GM19372 (cell line): ENCODE results near the gene NCBP2L.

Experiments
- ATAC-seq: cut with Tn5 transposase; IDR thresholded peaks from one replicate; pipeline ENCODE4 v1.9.1; 2021; ENCODE audit warnings: mild to moderate bottlenecking, low read depth, moderate library complexity; ENCODE audit not compliant: unreplicated experiment

NCBP2L gene

DNA sequence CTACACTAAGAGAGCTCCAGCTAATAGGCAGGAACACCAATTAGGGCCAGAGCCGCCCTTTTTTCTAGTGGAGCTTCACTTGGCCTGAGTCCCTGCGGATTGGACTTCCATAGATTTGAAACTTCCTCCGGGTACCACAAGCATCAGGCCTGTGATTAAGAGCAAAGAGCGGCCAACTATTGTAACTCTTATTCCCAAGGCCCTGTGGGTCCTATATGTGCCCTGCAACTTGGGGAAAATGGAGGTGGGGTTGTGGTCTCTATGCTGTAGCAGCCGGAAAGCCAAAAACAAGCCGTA, at the start of gene NCBP2L:
Gene NCBP2L, plus strand, starts transcription at position 198 of the 297 bp plus-strand sequence. CDS start 16,488 bp downstream, outside the sequence.
- no peak for ATAC-seq

DNA sequence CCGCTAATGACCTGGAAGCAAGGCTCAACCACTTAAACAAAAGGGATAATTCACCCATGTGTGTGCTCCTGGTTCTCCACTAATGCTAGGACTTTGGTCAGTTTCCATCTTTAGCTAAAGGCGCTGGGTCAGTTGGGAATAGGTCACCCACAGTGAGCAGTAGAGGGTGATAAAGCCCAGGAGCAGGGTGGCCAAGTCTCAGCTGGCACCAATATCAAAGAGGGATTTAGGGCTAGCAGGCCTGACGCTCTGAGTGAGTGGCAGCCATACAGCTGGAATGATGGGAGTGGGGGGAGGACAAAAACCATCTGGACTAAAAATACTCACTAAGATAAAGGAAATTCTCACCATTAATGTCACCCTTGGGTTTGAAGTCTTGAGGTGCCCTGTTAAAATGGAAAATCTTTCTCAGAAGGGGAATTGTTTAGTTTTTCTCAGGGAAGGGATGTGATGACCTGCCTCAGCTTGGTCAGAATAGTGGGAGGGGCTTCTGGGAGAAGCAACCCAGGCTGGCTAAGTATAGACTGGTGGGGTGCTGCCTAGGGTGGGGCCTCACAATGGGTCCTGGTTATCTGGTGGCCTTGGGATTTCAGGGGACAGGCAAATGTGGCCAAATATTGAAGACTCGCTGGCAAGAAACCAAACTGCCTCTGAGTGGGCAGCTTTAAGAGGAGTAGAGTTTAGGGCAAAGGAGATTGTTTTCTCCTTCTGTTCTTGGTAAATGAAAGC, 49.0 kb upstream of the NCBP2L start:
- ATAC-seq, result no peak

DNA sequence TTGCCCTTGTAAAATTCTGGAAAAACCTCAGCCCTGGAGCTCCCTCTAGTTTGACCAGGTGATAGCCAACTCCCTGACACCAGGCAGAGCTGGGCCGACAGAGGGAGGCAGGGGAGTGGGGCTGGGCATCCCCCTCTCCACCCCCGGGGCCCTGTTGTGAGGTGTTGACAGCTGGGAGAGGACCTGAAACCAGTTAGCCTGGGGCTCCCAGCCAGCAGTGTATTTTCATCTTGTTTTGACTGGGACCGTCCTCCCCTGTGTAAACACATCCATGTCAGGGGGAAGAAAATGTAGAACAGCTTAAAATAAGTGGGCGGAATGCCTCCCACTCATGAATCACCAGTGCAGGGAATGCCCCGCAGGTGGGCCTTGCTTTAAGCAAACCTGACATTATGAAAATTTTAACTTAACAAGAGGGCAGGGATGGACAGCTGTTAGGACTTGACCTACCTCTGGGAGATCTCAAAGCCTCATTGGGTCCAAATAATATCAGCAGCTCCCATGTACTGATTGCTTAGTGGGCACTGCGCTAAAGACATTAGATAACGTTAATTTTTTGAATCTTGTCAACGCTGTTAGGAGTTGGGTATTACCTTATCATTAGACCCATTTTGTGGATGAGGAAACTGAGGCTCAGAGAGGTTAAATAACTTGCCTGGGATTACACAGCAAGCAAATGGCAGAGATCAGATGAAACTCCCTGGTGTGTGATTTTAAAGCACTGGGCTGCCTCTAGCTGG, 47.8 kb upstream of the NCBP2L start:
- no peak for ATAC-seq

DNA sequence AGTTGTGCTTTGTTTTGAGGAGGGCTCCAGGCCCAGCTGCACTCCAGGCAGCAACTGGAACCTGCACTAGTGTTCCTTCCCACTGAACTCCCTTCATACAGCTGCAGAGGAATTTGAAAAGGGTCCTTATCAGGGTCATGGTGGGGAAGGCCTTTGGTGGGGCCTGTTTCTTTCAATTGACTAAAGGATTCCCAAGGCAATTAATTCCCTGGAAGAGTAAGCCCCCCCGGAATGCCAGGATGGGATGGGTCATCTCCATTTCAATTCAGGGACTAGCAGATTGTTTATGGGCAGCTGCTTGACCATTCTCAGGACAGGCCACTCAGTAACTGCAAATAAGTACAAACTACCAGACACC, 47.3 kb upstream of the NCBP2L start:
- ATAC-seq, result no peak

DNA sequence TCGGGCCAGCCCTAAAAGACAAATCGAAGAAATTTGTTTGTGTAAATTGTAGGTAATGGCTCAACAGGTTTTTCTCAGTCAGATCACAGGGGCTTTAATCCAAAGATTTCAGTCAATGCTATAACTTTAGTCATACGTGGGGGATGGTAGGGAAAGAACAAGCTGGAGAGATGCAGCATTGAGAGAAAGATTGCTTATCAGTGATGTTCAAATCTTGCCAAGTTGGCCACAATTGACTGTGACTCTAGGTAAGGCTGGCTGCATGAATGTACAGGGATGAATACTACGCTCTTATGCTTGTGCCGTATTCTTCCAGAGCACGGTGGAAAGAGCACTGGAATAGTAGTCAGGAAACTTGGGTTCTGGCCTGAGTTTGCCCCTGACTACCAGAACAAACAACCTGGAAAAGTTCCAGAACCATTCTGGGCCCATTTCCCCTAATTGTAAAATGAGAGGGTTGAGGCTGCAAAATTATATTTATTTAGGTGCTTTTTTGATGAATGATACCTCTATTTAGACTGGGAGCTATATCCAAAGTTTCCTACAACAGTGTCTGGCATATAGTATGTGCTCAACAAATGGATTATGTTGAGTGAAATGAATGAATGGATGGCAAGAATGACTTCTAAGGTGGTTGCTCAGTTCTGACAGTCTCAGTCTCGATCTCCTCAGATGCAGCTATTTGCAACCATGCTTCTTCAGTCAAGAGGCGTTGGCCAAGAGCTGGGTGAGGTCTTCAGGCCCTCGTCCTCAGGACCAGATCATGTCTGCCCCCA, 46.4 kb upstream of the NCBP2L start:
- ATAC-seq, result no peak

DNA sequence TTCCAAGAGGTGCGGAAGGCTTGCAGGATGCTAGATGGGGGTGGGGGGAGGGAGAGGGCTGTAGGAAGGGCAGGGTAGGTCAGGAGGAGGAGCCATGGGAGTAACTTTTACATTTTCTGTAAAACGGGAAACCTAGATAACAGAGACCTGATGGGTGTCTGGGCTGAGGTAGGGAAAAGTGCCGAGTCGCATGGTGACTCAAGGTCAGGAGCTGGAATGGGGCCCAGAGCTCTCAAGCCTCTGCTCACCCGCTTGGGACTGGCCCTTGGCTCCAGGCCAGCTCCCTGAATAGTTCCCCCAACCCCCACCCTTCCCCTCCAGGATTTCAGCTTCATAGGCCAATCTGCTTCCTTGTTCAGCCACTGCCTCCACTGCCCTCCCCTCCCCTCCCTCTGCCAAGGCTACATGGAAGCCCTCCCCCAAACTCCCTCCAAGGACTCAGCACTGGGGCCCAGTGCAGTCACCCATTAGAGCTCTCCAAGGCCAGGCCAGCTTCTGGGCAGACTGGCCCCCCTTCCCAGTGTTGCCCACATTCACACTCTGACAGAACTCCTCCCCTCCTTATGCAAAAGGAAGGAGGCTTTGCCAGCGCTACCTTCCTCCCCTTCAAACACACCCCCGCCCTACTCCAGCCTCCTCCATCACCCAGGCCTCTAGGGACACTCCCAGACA, 45.6 kb upstream of the NCBP2L start:
- ATAC-seq, result no peak

DNA sequence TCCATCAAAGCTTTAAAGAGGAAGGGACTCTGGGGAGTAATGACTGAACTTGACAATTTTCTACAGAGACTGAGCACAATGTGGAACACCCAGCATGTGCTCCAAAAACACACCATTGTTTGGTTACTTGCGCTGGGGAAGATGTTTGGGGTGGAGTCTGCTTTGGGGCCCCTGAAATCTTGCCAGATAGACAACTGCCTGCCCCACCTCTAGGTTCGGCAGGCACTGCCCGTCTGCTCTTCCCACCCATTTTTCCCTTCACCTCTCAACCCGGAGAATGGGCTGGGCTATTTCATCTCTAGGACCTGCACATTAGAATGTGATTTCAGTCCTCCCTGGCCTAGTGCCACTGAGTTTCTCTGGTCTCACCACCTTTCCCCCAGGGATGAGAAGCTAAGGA, 43.8 kb upstream of the NCBP2L start:
- no peak for ATAC-seq

DNA sequence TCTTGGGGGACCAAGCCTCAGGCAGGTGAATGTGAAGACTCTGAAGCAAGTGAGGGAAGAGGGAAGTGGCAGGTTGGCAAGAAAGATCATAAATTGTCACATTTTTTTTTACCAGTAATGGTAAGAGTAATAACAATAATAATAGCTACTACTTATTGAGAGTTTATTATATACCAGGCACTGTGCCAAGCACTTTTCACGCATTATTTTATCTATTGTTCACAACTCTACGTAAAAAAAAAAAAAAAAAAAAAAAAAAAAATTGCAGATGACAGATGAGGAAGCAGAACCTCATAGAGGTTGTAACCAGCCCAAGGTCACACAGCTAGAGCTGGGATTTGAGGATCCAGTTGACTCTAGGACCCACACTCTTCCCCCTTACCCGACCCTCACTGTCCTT, 42.9 kb upstream of the NCBP2L start:
- no peak for ATAC-seq

DNA sequence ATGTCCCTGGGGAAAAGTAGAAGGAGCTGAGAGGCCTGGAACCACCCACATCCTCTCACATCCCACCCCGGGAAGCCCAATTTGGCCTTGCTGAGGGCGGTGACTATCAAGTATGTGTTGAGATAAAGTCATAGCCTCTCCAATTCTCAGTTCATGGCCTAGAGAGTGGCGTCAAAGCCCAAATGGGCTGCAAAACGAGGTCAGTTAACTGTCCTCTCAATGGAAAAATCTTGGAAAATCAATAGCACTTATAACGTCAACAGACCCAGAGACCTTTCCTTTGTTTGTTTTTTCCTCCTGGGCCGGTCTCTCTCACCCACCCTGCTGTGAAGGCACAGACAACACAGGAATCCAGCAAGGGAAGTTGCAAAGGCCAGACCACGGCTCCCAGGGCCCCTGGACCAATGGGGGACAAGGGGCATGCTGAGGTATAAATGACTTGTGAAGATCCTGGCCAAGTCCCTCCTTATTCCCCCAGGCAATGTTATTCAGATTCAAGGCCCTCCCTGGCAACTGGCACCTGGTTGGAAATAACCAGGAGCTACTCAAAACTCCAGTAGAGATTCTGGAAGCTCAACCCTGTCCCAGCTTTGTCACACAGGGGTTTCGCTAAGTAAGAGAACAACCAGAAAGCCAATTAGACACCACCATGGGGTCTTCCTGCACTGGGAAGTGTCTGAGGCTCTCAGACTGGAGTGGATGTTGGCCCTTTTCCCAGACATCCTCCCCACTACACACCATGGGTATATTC, 40.6 kb upstream of the NCBP2L start:
- no peak for ATAC-seq

DNA sequence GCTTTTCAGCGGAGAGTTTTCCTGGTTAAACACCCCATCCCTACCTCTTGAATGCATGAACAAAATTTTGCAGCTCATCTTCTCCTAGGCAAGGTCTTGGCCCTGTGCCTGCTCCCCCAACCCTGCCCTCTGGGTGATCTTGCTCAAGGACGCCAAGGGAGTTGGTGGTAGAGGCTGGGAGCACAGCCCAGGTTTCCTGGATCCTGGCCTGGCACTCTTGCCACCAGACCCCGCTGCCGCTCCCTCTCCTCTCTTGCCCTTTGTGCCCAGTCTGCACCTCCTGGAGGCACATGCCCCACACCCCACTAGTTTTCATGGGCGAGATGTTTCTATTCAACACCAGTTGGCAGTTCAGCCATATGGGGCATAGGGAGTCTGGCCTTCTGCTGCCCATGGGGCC, 39.3 kb upstream of the NCBP2L start:
- ATAC-seq, result no peak

DNA sequence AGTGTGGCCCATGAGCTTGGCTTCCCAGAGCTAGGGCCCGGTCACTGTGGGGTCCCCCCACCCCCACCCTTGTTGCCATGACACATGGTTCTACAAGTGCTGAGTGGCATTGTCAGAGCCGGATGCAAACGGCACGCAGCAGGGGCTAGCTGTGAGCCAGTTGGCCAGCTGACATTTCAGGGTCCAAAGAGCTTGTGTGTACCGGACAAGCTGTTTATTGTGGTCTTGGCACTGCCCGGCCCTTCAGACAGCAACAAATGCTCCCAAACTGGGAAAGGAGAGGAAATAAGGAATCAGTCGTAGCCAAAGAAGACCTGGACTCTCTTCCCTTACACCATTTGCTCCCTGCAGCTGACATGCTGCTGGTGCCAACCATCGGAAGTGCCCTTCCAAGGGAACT, 38.8 kb upstream of the NCBP2L start:
- ATAC-seq, result no peak

DNA sequence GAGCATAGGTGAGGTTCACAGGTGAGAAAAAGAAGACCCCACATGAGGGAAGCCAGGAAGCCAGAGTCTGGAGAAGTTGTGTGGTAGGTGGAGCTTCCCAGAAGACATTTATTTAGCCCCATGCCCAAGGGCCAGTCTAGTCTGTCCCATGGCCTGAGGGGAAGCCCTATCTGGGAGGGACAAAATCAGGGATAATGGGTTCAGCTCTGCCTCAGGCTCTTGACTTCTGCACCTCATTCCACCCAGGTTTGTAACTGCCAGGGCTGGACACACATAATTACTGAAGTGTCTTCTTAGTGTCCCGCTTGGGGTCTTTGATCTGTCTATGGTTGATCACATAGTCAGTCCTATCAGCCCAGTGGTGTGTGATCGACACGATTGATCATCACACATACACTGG, 38.0 kb upstream of the NCBP2L start:
- ATAC-seq, result no peak

DNA sequence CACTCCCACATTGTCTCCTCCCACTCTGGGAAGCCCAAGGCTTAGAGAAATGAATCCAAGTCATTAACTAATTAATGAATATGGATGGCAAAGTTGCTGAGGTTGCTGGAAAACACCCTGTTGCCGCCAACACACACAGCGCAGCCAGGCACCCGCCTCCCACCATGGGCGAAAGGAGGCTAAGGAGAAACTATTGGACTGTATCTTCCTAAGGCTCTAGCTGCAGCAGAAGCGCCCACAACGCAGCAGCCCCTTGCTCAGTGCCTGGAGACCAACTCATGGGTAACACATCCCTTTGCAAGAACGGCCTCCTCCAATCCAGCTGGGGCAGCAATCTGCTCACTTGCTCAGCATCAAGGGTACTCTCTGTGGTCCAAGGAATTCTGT, 36.1 kb upstream of the NCBP2L start:
- ATAC-seq, result no peak

DNA sequence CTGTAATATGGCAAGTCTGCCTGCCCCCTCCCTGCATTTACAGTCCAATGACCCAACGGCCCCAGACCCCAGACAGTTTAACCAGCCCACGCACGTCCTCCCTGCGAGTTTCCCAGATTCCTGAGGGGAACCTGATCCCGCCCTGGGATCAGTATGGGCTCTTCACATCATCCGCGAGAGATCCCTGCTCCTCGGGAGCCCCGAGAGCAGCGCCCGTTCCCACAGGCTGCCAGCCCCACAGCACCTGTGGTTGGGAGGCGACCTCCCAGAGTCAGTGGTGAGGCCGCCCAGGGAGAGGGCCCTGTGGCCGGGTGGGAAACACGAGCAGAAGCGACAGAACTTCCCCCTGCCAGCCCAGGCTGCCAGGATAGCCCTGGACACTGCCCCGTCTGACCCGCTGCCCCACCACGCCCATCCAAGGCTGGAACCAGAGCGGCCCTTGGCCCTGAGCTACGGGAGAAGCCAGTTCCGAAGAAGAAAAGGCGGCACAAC, 34.8 kb upstream of the NCBP2L start:
- ATAC-seq, result no peak

DNA sequence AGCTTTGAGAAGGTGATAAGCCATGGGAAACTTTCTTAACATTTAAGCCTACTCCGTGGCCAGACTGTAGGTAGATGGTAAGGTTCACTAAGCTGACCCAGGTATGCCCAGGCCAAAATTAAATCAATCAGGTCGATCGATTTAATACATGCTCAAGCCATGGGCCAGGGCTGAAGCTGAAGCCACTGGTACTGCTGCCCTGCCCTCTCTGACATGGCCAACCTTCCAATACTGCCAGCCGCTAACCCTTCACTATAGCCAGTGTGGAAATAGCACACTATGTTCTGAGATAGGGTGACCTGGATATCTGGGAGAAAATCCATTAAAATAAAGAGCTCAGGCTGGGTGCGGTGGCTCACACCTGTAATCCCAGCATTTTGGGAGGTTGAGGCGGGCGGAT, 33.5 kb upstream of the NCBP2L start:
- ATAC-seq, result no peak

DNA sequence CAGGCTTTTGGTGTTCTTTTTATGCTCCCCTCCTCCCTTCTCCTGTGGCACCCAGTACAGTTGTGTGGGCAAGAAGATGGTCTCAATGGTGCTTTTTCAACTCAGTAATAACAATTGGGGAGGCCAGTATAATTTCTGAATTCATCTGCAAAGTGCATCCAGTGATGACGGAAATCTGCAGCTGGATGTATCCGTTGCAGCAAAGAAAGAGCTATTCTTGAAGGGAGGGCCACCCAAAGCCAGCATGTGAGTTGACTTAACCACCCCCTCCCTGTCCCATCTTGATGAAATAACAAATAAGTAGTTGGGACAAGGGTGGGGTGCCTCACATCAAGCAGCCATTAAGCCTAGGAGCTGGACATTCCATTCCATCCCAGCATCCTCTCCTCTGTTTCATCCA, 32.7 kb upstream of the NCBP2L start:
- no peak for ATAC-seq

DNA sequence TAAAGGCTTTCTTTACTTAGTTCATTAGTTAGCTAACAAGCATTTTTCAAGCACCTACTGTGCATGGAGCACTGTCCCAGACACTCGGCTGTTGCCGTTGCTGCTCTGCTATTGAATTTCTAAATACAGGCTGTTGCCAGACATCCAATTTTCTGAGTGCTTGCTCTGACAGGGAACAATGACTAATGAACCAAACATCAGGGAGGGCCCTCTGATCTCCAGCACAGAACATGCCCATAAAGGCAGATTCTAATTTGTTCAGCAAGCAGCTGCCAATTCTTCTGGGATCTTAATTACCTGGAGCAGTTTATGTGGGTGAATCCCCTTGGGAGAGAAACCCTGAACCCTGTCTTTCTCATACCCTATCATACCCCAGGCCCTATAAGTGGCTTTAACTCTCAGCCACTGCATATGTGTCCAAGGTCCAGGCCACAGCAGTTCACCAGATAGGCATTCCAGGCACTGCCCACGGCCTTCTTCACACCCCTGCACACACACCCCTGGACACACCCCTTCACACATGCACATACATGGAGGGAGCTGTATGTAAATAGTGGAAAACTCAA, 29.9 kb upstream of the NCBP2L start:
- ATAC-seq, result no peak

DNA sequence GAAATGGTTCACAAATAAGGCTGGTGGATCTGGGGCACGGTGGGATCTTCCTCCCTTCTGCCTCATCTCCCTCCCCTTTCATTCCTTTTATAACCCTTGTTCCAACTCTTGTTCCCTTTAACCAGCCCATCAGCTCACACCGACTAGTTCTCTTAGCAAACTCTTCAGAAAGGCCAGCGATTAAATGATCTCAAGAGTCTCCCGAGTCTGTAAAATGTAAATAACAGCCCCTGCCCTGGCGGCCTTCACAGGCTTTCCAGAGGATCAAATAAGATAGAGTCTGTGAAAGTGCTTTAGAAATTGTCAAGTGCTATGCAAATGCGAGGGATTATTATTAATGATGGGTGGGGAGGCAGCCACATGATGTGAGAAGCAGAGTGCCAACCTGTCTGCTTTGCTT, 29.0 kb upstream of the NCBP2L start:
- no peak for ATAC-seq

DNA sequence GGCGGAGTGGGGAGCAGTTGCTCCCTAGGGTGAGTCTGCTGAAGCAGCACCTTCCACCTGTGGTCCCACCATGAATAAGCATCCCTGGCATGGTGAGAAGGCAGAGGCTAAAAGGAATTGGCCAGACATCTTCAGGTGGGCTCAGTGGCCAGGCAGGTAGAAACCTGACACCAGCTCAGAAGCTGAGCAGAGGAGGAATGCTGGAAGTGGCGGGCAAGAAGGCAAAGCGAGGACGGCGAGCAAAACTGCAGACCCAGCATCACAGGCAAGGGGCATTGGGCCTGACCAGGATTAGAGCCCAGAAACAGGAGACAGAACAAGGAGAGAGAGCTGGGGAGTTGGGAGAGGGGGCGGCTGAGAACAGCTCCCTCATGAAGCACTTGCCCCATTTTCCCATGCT, 27.3 kb upstream of the NCBP2L start:
- no peak for ATAC-seq

DNA sequence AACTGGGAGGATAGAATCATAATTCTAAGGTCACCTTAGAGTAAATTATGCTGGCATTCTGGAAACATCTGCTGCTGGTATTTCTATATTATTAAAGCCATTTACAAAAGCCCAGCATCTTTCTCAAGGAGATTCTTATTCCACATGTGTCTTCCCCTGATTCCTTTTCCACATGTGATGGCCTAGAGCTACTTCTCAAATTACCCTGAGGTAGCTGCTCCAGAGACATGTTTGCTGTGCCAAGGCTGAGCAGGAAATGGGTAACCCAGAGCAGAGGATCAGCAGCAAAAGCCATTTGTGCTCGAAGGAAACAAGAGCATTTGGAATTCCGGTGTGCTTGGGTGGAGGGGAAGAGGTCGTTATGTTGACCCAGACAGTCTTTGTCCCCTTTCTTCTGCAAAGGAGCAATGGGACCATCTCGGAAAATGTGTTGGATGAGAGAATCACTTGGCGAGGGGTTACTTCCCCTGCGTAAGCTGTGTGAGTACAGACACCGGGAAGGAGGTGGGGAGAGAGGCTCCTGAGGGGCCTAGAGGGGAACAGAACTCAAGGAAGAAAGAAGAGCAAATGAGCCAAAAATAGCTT, 26.6 kb upstream of the NCBP2L start:
- ATAC-seq, result no peak
